ENCODE results near the gene SLC22A1. TPM values are rescaled to one million over a fixed set of nuclear protein-coding genes. Genes with fewer than 3 reads are reported as not detected.

The SLC22A1 gene
- total and polyA plus RNA-seq, 2 experiments from 2014 or later: 0.10 to 0.65 TPM

GRCh38 chr6:160172704-160173103 is 51.1 kb downstream of the SLC22A1 start:
- H3K36me3 Mint-ChIP-seq (ENCODE audit: low read depth): no peaks in the 10 kb centered on the region
- Histone ChIP-seq H3F3A (replicated peaks; ENCODE audit: low read depth) (no peaks in the 10 kb centered on the region), H3K27me3 (ENCODE audit: insufficient read depth) (no peaks in the 10 kb centered on the region), H3K36me3 (ENCODE audit: insufficient read depth) (no peaks in the 10 kb centered on the region), H3K27ac (ENCODE audit: low read depth) (no peak overlapping the region), H4K20me1 (replicated peaks; ENCODE audit: insufficient read depth) (no peaks in the 10 kb centered on the region), H3K9me2 (ENCODE audit: insufficient read depth) (peaks cover 3% of the 10 kb centered on the region), H3K79me2 (replicated peaks; ENCODE audit: insufficient read depth) (no peaks in the 10 kb centered on the region), H3K4me3 (no peak overlapping the region), H3K4me2 (no peak overlapping the region), H2AFZ (no peak overlapping the region), H3K4me1 (ENCODE audit: insufficient read depth) (peaks cover 7% of the 10 kb centered on the region; the same call in 1 of the 2 replicates)
- TF ChIP-seq REST (IDR thresholded peaks at IDR 0.05; ENCODE audit: unreplicated experiment) (no peak), ZNF114 (CRISPR knock-in tag; IDR thresholded peaks at IDR 0.05) (no peak), NANOG (IDR thresholded peaks at IDR 0.05; ENCODE audit: borderline replicate concordance) (no peak), JUNB (IDR thresholded peaks at IDR 0.05; ENCODE audit: unreplicated experiment) (no peak), EZH2phosphoT487 (IDR thresholded peaks at IDR 0.05; ENCODE audit: unreplicated experiment) (no peak), EZH2 (IDR thresholded peaks at IDR 0.05; ENCODE audit: low read depth, unreplicated experiment) (no peak), CTCF (conservative IDR thresholded peaks at IDR 0.05; ENCODE audit: low read depth in 2 of 2) (no peak), ETS1 (IDR thresholded peaks at IDR 0.05) (no peak), STAT1 (IDR thresholded peaks at IDR 0.05; ENCODE audit: unreplicated experiment) (no peak), ZNF462 (CRISPR knock-in tag; IDR thresholded peaks at IDR 0.05) (no peak), POLR2AphosphoS5 (IDR thresholded peaks at IDR 0.05; ENCODE audit: low read depth) (no peak), ZNF331 (CRISPR knock-in tag; IDR thresholded peaks at IDR 0.05; ENCODE audit: low read depth) (no peak), CREB1 (CRISPR knock-in tag; IDR thresholded peaks at IDR 0.05; ENCODE audit: low read depth) (no peak)
- H3K4me1 Mint-ChIP-seq: peaks cover 5% of the 10 kb centered on the region; the same call in 2 of the 3 replicates
- H3K4me3 Mint-ChIP-seq: no peak overlapping the region
- no peak overlapping the region for H3K27ac Mint-ChIP-seq
- no peaks in the 10 kb centered on the region for H3K9me3 Mint-ChIP-seq
- ATAC-seq (no peak), DNase-seq (ENCODE audit: low spot score) (no peak)
- H3K27me3 Mint-ChIP-seq (ENCODE audit: insufficient read depth, low read depth, poor library complexity): no peaks in the 10 kb centered on the region

Data from GM23338 (cell line).